GM12872 (cell line): ENCODE data around the gene SSBP4.

Source experiments
- CTCF ChIP-seq: IDR thresholded peaks from 3 replicates; pipeline ENCODE4 v1.5.1; 2011; ENCODE audit warnings: low read depth, mild to moderate bottlenecking, low read length, moderate library complexity; ENCODE audit not compliant: insufficient read depth

The SSBP4 gene

DNA sequence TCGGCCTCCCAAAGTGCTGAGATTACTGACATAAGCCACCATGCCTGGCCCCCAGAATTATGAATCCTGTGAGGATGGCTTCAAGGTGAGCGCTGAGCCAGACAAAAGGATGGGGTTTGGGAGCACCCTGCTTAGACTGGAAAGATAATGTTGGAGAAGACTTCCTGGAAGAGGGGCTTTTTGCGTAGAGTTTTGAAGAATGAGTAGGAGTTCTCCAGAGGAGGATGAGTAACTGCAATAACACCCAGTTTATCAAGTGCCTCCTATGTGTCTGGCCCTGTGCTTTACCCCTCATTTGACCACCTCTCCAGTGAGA lies 33.9 kb upstream of the SSBP4 start:
- TF ChIP-seq CTCF, result no peak

DNA sequence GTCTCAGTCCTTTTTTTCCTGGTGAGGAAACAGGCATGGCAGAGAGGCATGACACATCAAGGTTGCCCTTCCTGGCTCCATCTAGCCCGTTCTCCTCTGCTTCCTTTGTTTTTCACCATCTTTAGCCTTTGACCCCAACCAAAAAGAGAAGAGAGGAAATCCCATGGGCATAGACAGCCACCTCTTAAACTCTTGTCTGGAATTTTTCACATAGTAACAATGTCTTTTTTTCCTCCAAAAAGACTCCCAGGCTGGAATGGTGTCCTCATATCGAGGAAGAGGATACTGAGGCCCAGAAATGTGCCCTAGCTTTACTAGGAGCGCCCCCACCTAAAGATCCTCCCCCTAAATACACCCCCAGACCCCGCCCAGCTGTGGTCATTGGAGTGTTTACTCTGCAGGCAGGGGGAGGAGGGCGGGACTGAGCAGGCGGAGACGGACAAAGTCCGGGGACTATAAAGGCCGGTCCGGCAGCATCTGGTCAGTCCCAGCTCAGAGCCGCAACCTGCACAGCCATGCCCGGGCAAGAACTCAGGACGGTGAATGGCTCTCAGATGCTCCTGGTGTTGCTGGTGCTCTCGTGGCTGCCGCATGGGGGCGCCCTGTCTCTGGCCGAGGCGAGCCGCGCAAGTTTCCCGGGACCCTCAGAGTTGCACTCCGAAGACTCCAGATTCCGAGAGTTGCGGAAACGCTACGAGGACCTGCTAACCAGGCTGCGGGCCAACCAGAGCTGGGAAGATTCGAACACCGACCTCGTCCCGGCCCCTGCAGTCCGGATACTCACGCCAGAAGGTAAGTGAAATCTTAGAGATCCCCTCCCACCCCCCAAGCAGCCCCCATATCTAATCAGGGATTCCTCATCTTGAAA lies 33.3 kb upstream of the SSBP4 start, which contains the start of gene GDF15:
Gene GDF15, plus strand, starts transcription at position 484 of the 868 bp plus-strand sequence. Its CDS starts 32 bp downstream, at position 516.
- peak; percentile 68 for TF ChIP-seq CTCF

GRCh38 chr19:18386543-18387271 lies 32.5 kb upstream of the SSBP4 start:
- no peak for TF ChIP-seq CTCF

- peak; percentile 99 for TF ChIP-seq CTCF
Observed at GRCh38 chr19:18388100-18388959, 30.9 kb upstream of the SSBP4 start.

DNA sequence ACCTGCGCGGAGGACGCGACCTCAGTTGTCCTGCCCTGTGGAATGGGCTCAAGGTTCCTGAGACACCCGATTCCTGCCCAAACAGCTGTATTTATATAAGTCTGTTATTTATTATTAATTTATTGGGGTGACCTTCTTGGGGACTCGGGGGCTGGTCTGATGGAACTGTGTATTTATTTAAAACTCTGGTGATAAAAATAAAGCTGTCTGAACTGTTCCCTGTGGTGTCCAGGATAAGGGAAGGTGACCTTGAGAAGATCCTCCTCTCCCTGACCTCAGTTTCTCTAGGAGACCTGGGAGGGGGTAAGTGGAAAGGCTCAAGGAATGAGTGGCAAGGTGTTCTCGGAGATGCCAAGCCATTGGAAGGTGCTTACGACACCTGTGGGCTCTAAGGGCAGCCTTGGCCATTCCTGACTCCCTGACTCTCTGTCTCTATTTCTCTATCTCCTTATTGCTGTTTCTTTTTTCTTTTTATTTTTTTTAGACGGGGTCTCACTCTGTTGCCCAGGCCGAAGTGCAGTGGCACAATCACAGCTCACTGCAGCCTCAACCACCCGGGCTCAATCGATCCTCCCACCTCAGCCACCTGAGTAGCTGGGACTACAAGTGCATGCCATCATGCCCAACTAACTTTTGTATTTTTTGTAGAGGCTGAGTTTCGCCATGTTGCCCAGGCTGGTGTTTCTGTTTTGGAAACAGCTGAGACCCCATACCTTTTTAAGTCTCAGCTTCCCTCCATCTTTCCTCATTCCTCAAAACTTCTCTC lies 30.1 kb upstream of the SSBP4 start:
- no peak for TF ChIP-seq CTCF

DNA sequence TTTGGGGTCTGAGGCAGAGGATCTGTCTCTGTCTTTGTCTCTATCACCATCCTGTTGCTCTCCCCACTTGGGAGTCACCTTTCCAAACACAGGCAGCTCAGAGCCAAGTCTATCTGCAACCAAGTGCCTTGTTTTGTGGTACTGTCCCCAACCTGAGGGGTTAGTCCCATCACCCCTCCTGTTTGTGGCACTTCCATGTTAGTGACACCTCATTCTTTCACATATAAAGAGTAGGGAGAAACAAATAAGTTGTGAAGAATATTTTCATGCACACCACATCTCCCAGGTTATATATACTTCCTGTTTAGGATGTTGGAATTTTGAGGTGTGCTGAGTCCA lies 29.5 kb upstream of the SSBP4 start:
- no peak for TF ChIP-seq CTCF
